ENCODE data around the gene PLP1. TPM values are rescaled to one million over a fixed set of nuclear protein-coding genes. Genes with fewer than 3 reads are reported as not detected.

Gene PLP1
- total RNA-seq, 1 experiment from 2014 or later, result 88.3 TPM

- H4K91ac ChIP-seq (ENCODE audit: insufficient read length, low read depth, low read length), result no peak overlapping the region
- WGBS (ENCODE audit: extremely low coverage, insufficient read length, low lambda C conversion rate), result no CpG with 5 or more reads among the region's 4 CpGs
- H3K56ac ChIP-seq (ENCODE audit: insufficient read length, low read depth, low read length), result no peak overlapping the region
- no peak for DNase-seq
- H2AFZ ChIP-seq (ENCODE audit: low read length), result no peak overlapping the region
- H4K5ac ChIP-seq (ENCODE audit: insufficient read length, low read depth, low read length), result no peak overlapping the region
- H3K4me3 Mint-ChIP-seq, result no peak overlapping the region
- H2BK15ac ChIP-seq (ENCODE audit: low read depth, low read length), result no peak overlapping the region
- no peak overlapping the region for H3K9ac ChIP-seq (ENCODE audit: extremely low read depth, insufficient read length, low read length)
- peaks cover 0 to 38% of the 10 kb centered on the region in 2 experiments; a peak in 2 of 5 replicates for H3K9me3 Mint-ChIP-seq
- no peak overlapping the region for H3T11ph ChIP-seq (ENCODE audit: low read length)
- H3K14ac ChIP-seq (ENCODE audit: insufficient read depth, low read length), result no peak overlapping the region
- H2BK5ac ChIP-seq (ENCODE audit: insufficient read length, low read length), result no peak overlapping the region
- no peak overlapping the region for H2AK5ac ChIP-seq (ENCODE audit: insufficient read length, low read length)
- H3K36me3 Mint-ChIP-seq (ENCODE audit: insufficient read depth in 1 of 3, low read depth in 3 of 3), result no peaks in the 10 kb centered on the region
- H2BK120ac ChIP-seq (ENCODE audit: low read depth, low read length, poor library complexity, severe bottlenecking), result no peak overlapping the region
- H3K4ac ChIP-seq (ENCODE audit: low read depth, low read length), result no peak overlapping the region
- no peaks in the 10 kb centered on the region for H3K9me3 ChIP-seq (ENCODE audit: control insufficient read depth, low read depth, low read length)
- H3K18ac ChIP-seq (ENCODE audit: insufficient read length, low read depth, low read length), result no peak overlapping the region
- no peak for TF ChIP-seq CTCF (conservative IDR thresholded peaks at IDR 0.05)
- H3K23ac ChIP-seq (ENCODE audit: insufficient read length, low read depth, low read length), result no peak overlapping the region
- H4K8ac ChIP-seq (replicated peaks; ENCODE audit: insufficient read length, low read depth, low read length), result no peak overlapping the region
- no peak overlapping the region for H3K4me2 ChIP-seq (ENCODE audit: insufficient read depth, insufficient read length, low read length)
- H2BK12ac ChIP-seq (ENCODE audit: insufficient read length, low read depth, low read length), result no peak overlapping the region
- H3K4me1 Mint-ChIP-seq, result no peaks in the 10 kb centered on the region
- H3K27ac Mint-ChIP-seq, result peak overlapping the region in 1 of 3 experiments; percentile 3; a peak in 1 of 7 replicates
- H3K27me3 ChIP-seq (ENCODE audit: insufficient read depth, low read length), result no peaks in the 10 kb centered on the region
- no peak overlapping the region for H3K27ac ChIP-seq (ENCODE audit: insufficient read length, low read depth, low read length)
- no peaks in the 10 kb centered on the region for H4K20me1 ChIP-seq (ENCODE audit: control insufficient read depth, insufficient read depth, insufficient read length)
- no peaks in the 10 kb centered on the region for H3K4me1 ChIP-seq (ENCODE audit: insufficient read depth, low read length)
- H3K23me2 ChIP-seq (ENCODE audit: insufficient read length, low read depth, low read length, poor library complexity, severe bottlenecking), result no peaks in the 10 kb centered on the region
- H3K79me2 ChIP-seq (ENCODE audit: insufficient read depth, low read length), result no peaks in the 10 kb centered on the region
- H2BK20ac ChIP-seq (ENCODE audit: low read depth, low read length, poor library complexity, severe bottlenecking), result no peak overlapping the region
- no peaks in the 10 kb centered on the region for H3K79me1 ChIP-seq (ENCODE audit: insufficient read depth, low read depth, low read length, poor library complexity, severe bottlenecking)
- H3K27me3 Mint-ChIP-seq (ENCODE audit: low read depth), result peaks cover 2% of the 10 kb centered on the region; the same call in 1 of the 2 replicates
Measured at GRCh38 chrX:103806862-103807474, 30.3 kb downstream of the PLP1 start.

Data from H9 (cell line).